Muscle of arm (tissue), 12 donors: Measurements from ENCODE around the gene COL15A1. TPM values are rescaled to one million over a fixed set of nuclear protein-coding genes. Genes with fewer than 3 reads are reported as not detected.

Experiments
- DNase-seq: peaks from one replicate; pipeline ENCODE4 v3.0.0-alpha.2; 2013
- polyA plus RNA-seq, 12 donors: library from polyadenylated mRNA; unstranded; fragments of 120-200 nt; gene quantifications; one replicate each; pipeline ENCODE4 v1.2.1, GENCODE V29; 2013; ENCODE audit not compliant: insufficient read length in 12 of 12

The COL15A1 gene
- polyA plus RNA-seq, 12 donors: 94.2 to 243 (median 172) TPM; not detected in 1

DNA sequence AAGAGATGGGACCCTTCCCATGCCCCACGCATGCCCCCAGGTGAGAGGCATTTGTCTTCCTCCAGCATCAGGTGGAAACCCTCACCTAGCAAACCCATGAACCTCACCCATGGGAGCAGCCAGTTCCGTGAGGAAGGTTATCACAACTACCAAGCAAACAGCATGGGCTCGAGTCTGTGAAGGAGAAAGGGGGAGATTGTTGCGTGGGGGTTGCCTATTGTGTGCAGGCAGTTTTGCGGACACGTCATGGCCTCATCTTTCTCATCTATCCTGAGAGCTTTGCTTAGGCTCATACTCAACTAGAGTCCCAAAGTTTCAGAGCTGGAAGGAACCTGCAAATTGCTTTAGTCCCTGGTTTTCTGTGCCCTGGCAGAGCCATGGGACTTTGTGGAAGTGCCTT, 87.6 kb downstream of the COL15A1 start:
- DNase-seq: no peak

DNA sequence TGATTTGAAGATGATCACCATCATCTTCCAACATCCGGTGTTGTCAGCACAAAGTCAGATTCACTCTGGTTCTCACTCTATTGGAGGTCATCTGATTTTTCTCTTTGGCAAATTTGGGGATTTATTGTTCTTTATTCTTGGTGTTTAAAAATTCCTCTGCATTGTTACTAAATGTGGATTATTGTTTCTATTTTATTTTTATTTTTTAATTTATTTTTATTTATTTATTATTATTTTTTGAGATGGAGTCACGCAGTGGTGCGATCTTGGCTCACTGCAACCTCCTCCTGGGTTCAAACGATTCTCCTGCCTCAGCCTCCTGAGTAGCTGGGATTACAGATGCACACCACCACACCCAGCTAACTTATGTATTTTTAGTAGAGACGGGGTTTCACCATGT, 88.3 kb downstream of the COL15A1 start:
- no peak for DNase-seq

- DNase-seq: no peak
These were observed 90.4 kb downstream of the COL15A1 start for GRCh38 chr9:99034149-99034548.

DNA sequence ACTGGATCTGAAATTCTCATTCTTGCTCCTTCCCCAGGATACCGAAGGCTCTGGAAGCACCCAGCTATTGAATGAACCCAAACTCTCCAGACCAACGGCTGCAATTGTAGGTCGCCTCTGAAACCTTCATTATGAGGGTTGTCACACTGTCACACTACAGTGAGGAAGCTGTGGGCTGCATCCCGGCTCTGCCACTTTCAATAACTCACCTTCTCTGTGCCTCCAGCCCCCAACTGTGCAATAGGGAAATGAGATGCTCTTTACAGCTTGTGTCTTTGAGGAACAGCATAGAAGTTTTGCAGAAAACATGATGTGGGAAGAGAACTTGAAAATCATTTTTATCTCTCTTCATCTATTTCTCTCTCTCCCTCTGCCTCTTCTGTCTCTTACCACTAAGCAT, 91.6 kb downstream of the COL15A1 start:
- no peak for DNase-seq

- DNase-seq: no peak
These were observed 94.2 kb downstream of the COL15A1 start for GRCh38 chr9:99037769-99038483.

DNA sequence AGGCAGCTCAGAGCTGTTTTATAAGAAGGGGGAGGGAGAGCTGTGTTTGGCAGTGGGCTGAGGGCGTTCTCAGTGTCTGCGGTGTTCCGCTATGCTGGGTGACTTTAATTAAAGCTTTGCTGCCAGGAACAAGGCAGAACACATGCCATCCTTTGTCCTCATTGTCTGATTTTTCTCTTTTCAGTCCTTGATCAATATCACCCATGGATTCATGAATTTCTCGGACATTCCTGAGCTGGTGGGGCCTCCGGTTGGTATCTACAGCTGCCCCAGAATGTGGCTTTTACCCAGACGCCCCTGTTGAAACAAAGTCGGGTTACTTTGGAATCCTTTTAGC, 94.7 kb downstream of the COL15A1 start:
- no peak for DNase-seq

DNA sequence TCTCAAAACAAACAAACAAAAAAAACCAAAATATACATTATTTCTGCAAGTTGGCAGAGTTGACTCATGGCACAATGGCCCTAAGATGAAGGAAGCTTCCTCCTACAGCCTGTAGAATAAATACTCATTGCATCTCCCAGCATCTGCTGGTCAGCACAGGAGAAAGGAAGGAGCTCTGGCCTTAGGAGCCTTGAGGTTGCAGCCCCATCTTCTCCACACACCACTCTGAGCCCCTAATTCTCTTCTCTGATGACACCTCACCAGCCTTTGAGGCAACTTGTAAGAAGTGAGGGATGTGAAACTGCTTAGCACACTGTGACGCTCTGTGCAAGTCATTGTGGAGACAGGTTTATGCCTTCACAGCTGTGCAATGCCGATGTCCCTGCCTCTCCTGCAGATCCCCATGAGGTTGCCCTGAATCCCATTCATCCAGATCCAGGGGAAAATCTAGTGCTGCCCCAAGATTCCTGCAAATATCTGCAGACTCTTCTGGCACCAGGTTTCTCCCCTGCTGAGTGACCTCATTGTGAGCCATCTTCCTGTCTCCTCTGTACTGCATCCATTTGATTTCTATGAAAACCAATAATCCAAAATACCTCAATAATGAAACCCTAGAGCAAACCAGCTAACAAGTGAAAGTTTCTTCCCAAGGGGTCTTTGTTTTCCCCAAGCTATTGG, 95.9 kb downstream of the COL15A1 start:
- DNase-seq: no peak

DNA sequence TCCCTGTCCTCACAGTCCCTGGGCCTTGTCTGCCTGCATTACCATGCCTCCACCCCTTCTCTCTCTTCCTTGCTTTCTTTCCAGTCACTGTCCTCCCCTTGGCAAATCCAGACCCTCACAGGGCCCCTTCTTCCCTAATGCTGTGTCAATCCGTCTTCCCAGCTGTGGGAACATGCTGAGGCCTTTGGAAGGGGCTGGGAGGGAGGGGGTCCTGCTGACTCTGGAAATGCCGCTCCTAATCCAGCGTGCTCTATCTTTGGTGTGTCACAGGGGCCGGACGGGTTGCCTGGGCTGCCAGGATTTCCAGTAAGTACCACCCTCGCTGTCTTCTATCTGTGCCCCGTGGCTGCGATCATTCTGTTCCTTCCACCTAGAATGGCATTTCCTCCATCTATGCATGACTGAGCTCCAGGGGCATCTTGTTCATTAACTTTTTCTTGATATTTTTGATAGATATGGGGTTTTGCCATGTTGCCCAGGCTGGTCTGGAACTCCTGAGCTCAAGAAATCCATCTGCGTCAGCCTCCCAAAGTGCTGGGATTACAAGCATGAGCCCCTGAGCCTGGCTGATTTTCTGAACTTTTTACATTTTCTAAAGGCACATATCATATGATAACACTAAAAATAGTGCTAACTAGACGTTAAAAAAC, 96.7 kb downstream of the COL15A1 start:
- no peak for DNase-seq

DNA sequence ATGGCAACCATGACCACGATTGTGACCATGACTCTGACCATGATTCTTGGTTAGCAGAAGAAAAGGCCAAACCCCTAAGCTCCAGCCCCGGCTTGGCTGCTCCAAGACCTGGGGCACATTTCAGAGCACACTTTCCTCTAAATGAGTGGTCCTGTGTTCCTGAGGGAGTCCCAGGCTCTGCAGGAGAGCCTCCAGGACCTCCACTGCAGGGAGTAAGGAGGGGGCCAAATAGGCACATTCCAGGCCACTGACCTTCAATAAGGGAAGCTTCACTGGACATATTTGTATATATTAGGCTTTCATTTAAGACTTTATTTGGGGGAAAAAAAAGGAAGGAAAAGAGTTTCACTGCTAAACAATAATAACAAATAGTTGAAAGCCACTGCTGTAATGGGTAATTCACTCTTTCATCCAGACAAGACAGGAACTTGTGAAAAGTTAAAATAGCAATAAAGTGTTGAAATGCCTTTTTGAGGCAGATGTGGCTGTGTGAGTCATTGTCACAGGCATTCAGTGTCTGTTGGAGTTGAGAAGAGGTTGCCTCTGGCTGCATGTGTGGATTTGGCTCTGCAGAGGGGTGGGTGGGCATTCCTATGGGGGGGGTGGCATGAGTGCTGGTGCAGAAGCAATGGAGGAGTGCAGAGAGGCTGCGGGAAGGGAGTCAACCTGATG, 97.3 kb downstream of the COL15A1 start:
- no peak for DNase-seq

GRCh38 chr9:99041618-99042017, 97.9 kb downstream of the COL15A1 start:
- DNase-seq: no peak

DNA sequence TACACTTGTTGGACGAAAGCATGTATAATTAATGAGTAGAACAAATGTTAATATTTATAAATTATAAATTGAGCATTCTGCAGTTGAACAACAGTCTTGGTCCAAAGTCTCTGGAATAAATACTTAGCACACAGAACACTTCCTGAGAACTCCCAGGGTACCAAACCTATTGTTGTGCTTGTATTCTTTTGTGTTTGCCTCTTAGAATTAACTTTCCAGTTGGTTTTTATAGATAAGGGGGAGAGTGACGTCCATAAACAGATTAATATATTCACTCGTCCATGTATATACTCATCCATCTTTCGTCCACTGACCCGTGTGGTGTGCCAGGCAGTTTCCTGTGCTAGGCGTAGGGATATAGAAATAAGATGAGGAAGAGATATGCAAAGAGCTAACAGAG, 98.9 kb downstream of the COL15A1 start:
- DNase-seq: no peak

DNA sequence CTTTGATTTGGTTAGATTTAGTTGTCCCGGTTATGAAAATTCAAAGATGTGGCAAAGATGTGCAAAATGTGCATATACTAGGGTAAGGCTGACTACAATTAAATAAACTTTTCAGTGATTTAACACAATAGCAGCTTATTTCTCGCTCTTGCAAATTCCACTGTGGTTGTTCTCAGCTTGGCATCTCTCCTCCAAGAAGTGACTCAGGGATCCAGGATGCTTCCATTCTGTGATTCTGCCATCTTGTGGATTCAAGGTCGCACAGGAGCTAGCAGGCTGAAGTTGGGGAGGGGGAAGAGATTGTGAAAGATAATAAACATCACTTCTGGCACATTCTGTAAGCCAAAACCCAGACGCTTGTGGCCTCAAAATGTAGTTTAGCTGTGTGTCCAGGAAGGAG, 101.1 kb downstream of the COL15A1 start:
- no peak for DNase-seq

DNA sequence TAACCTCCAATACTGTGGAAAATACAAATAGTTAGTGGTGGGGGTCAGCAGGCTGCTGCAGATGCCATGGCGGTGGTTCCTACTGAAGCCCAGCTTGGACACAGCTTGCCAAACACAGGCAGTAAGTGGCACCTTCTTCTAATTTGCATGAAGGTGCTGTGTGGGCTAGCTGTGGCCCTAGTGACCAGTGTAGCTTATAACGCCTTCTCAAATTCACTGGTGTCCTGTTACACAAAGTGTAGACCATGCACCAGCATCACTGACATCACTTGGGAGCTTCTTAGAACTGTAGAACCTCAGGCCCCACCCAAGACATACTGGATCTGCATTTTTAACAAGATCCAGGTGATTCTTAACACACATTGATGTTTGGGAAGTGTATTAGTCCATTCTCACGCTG, 102.4 kb downstream of the COL15A1 start:
- no peak for DNase-seq

- no peak for DNase-seq
These were observed 102.9 kb downstream of the COL15A1 start for GRCh38 chr9:99046542-99047071.

GRCh38 chr9:99049228-99049627, 105.5 kb downstream of the COL15A1 start:
- no peak for DNase-seq

DNA sequence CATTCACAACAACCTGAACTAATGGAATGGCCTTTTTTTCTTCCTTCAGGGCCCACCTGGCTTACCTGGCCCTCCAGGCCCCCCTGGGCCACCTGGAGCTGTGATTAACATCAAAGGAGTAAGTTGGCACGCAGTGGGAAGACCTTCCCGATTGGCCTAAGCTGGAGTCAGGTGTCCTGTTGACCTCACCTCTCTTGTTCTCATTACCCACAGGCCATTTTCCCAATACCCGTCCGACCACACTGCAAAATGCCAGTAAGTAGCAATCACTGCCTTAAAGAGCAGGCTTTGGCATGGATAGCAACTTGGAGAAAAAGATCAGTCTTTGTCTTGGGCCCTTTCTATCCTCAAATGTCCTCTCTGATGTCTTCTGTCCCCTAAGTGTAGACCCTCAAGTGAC, 105.9 kb downstream of the COL15A1 start:
- DNase-seq: no peak

- DNase-seq: no peak
These were observed 106.7 kb downstream of the COL15A1 start for GRCh38 chr9:99050292-99050911.

GRCh38 chr9:99050924-99051323, 107.2 kb downstream of the COL15A1 start:
- DNase-seq: no peak

DNA sequence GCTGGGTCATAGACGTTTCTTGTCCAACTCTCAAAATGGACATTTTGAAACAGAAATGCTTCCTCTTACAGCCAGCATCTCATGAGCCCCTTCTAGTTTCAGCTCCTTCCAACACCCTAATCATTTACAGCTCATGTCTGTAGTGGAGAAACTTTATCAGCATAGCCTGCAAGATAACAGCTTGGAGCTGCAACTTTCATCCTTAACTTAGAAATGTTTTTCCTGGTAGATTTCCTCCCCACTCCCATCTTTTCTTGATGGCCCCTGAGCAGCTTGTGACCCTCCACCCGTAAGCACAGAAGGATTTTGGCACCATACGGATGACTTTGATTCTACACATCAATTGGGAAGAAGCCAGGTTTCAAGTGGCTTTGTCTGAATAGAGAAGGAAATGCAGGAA, 107.7 kb downstream of the COL15A1 start:
- DNase-seq: no peak

DNA sequence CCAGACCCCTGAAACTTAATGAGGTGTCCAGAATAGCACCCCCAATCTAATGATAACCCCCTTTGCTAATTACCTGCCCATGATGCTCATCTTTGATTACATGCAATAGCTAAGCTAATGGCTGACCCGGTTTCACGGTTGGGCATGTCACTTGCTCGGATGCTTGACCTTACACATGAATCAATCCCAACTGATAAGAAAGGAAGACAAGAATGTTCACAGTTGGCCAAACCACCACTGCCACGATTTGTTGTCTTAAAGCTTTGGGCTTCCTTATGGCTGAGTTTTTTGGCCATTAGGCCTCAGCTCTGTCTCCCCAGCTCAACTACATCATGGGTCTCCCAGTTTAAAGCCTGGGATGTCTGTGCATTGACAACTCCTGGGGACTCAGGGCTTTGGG, 108.1 kb downstream of the COL15A1 start:
- no peak for DNase-seq

DNA sequence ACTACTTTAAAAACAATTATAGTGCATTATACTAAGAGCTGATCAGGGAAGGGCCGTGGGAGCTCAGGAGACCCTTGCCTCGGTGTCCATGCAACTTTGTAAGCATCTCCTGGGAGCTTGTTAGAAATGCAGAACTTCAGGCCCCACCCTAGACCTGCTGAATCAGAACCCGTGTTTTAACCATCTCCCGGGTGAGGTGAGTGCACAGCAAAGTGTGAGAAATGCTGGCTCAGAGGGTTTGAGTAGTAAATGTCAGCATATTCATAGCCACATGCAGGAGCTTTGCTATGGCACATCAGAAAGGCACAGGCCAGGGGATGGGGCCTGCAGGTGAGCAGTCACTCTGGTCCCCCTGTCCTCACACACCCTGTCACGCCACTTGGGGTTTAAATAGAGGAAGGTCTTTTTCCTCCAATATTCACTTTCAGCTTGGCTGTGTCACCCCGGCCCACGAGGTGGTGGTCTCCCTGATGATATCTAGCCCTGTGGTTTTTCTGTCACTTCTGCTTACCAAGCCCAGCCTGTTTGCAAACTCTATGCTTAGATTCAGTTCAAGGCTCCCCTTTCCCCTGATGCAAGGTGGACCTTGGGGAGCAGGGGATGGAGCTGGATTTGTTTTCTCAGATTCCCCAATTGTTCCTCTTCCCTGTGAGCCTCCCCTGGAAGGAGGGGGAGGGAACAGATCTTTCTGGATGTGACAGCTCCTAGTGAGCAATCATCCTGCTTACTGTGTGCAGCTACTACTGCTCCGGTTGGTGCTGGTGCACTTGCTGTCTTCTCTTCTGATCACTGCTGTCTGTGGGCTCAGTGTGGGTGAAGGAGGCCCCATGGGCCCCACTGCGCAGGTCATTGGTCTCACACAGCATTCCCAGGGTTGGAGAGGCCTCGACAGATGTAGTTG, 109.4 kb downstream of the COL15A1 start:
- DNase-seq: no peak
